Measurements from ENCODE around the gene ACOT11.
A peak's percentile ranks its signal among the peaks of the same experiment; 100 is the strongest.

Gene ACOT11

GRCh38 chr1:54542120-54542961 is 5.7 kb upstream of the ACOT11 start:
- Mint-ChIP-seq H3K27me3 (ENCODE audit: low read depth) (no peaks in the 10 kb centered on the region), H3K9me3 (no peaks in the 10 kb centered on the region)

DNA sequence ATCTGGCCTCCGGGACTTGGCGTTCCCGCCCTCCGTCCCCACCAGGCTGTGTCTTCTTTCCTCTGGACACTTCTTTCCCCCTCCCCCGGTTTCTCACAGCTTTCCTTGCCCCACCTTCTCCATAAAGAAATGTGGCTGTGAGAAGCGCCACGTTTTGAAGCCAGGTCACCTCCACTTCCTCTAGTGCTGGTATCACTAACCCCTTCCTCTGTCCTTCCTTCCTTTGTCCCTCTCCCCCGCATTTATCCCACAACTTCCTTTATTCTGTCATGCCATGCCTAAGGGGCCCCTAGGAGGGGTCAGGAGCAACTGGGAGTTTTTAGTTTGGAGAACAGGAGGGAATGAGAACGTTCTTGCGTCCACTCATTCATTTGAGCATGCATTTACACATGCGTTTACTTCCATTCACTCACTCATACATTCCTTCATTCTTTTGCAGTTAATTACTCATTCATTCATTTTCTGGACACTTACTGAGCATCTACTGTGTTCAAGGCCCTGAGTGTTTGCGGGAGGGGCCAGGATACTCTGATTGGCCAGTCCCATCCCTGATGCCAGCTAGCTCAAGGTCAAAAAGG is 5.0 kb upstream of the ACOT11 start:
- peak overlapping the region; percentile 69 to 90 (median 86) for H3K27ac Mint-ChIP-seq
- peaks cover 3% of the 10 kb centered on the region for H3K27me3 Mint-ChIP-seq (ENCODE audit: low read depth)
- peak overlapping the region; percentile 76 to 84 (median 82) for H3K4me3 Mint-ChIP-seq
- TF ChIP-seq, protein P1, sequence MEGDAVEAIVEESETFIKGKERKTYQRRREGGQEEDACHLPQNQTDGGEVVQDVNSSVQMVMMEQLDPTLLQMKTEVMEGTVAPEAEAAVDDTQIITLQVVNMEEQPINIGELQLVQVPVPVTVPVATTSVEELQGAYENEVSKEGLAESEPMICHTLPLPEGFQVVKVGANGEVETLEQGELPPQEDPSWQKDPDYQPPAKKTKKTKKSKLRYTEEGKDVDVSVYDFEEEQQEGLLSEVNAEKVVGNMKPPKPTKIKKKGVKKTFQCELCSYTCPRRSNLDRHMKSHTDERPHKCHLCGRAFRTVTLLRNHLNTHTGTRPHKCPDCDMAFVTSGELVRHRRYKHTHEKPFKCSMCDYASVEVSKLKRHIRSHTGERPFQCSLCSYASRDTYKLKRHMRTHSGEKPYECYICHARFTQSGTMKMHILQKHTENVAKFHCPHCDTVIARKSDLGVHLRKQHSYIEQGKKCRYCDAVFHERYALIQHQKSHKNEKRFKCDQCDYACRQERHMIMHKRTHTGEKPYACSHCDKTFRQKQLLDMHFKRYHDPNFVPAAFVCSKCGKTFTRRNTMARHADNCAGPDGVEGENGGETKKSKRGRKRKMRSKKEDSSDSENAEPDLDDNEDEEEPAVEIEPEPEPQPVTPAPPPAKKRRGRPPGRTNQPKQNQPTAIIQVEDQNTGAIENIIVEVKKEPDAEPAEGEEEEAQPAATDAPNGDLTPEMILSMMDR (IDR thresholded peaks at IDR 0.05; ENCODE audit: unreplicated experiment in 3 of 3): no peak
- no peaks in the 10 kb centered on the region for H3K9me3 Mint-ChIP-seq
- H3K4me1 Mint-ChIP-seq: peaks cover 60% of the 10 kb centered on the region
- no peaks in the 10 kb centered on the region for H3K36me3 Mint-ChIP-seq (ENCODE audit: low read depth)

More at GRCh38 chr1:54542120-54542961, 5.7 kb upstream of the ACOT11 start:
- TF ChIP-seq, protein P1 (IDR thresholded peaks at IDR 0.05; ENCODE audit: unreplicated experiment in 3 of 3): peak in 1 of 3 experiments; percentile 19
- H3K27ac Mint-ChIP-seq: peak overlapping the region; percentile 69 to 90 (median 86)
- H3K4me1 Mint-ChIP-seq: peaks cover 53% of the 10 kb centered on the region
- no peaks in the 10 kb centered on the region for H3K36me3 Mint-ChIP-seq (ENCODE audit: low read depth)
- H3K4me3 Mint-ChIP-seq: peak overlapping the region; percentile 76 to 84 (median 82)

DNA sequence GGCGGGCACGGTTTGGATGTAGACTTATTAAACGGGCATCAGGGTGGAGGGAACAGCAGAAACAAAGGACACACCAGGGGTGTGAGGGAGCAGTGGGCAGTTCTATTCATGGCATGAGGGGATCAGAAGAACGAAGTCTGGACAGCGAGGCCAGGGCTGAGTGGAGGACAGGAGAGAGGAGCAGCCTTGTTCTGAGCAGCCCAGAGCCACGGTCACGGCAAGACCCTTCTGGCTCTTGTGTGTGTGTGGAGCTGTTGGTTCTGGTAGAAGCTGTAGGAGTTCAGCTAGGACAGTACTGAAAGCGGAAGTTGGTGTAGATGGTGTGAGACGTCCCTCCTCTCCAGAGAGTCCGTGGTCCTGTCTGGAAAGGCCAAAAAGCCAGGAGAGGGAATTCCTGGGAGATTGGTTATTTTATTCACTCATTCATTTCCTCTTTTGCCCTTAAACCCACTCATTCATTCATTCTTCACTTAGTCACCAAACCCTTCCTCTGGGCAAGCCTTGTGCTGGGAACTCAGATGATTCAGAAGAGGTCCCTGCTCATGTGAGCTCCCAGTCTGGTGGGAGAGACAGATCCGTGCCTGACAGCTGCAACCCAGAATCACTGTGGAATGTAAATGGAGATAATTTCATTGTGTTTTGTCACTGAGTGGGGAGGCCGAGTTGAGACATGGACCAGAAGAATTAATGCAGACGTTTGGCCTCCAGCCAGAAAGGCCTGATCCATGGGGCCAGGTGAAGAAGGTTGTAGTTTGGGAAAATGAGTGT is 4.1 kb upstream of the ACOT11 start:
- Mint-ChIP-seq H3K36me3 (ENCODE audit: low read depth) (no peaks in the 10 kb centered on the region), H3K9me3 (no peaks in the 10 kb centered on the region), H3K4me1 (peaks cover 68% of the 10 kb centered on the region), H3K27me3 (ENCODE audit: low read depth) (peaks cover 6% of the 10 kb centered on the region), H3K4me3 (peak overlapping the region; percentile 44 to 84 (median 78)), H3K27ac (peak overlapping the region; percentile 69 to 90 (median 86))
- TF ChIP-seq, protein P1 (IDR thresholded peaks at IDR 0.05; ENCODE audit: unreplicated experiment in 3 of 3): no peak

DNA sequence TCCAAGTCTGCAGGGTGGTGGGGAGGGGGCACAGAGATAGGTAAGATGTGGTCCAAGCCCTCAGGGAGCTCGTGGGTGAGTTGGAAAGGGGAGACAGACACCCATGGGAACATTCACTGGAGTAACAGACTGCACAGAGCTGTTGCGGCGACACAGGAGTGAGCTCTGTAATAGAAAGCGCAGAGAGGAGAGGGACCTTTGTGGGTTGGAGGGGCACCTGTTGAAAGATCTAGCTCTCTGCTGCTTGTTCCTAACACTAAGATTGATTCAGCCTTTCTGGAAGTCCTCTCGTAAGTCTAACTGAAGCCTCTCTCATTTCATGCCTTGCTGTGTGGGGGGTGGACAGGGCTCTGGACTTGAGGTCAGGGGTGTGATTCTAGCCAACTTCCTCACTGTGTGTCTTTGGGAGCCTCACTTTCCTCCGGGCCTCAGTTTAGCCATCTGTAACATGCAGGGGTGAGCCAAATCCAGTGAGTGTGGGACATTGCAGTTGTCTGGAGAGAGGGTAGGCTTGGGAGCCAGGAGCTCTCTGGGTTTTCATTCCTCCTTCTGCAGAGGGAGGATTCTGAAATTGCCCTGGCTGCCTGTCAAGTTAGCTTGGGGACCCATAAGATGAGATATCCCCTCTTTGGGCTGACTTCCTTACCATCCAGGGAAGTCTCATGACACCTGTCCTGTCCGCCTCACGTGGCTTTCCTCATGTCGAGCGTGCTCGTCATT is 2.0 kb upstream of the ACOT11 start:
- no peaks in the 10 kb centered on the region for H3K36me3 Mint-ChIP-seq (ENCODE audit: low read depth)
- peaks cover 6% of the 10 kb centered on the region for H3K27me3 Mint-ChIP-seq (ENCODE audit: low read depth)
- peak overlapping the region; percentile 51 to 94 (median 89) for H3K27ac Mint-ChIP-seq
- TF ChIP-seq, protein P1 (IDR thresholded peaks at IDR 0.05; ENCODE audit: unreplicated experiment in 3 of 3): no peak
- H3K9me3 Mint-ChIP-seq: no peaks in the 10 kb centered on the region
- peaks cover 75% of the 10 kb centered on the region for H3K4me1 Mint-ChIP-seq
- H3K4me3 Mint-ChIP-seq: peak overlapping the region in 1 of 3 experiments; percentile 9

DNA sequence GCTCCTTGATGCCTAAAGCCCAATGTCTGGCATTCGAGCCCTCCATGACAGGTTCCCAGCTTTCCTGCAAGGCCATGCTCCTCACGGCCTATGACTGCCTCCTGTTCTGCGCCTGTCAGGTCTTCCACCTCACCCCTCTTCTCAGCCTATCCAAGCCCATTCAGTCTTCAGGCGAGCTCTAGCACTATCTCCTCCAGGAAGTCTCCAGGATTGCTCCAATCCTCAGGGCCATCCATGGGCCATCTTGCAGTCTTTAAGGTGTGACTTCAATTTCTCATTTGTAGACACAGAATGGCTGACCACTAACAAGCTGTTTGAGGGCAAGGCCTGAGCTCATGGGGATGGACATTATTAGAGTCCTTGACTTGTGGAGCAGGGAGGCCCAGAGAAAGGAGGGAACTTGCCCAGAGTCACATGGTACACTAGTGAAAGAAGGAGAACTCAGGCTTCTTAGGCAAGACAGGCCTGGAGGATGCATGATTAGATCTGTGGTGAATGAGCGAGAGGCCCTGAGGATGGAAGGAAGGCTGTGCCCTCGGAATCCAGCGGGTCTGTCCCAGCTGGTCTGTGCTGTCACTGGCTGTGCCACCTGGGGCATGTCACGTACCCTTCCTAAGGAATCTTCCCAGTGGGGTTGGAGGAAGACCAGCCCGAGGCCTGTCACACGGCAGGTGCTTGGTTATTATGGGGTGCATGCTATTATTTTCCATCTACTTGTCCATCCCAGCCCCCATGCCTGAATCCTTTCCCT is 1.2 kb upstream of the ACOT11 start:
- Mint-ChIP-seq H3K4me1 (peaks cover 71% of the 10 kb centered on the region), H3K36me3 (ENCODE audit: low read depth) (no peaks in the 10 kb centered on the region), H3K9me3 (no peaks in the 10 kb centered on the region), H3K27ac (peak overlapping the region; percentile 9 to 94 (median 89)), H3K27me3 (ENCODE audit: low read depth) (peaks cover 6% of the 10 kb centered on the region), H3K4me3 (peak overlapping the region in 2 of 3 experiments; percentile 9 to 11)
- TF ChIP-seq, protein P1 (IDR thresholded peaks at IDR 0.05; ENCODE audit: unreplicated experiment in 3 of 3): no peak
